Lower lobe of right lung (tissue), 2 donors: ENCODE results near the gene DUSP19. TPM values are rescaled to one million over a fixed set of nuclear protein-coding genes. Genes with fewer than 3 reads are reported as not detected.
A peak's percentile ranks its signal among the peaks of the same experiment; 100 is the strongest.

Experiments used
- ATAC-seq, 2 donors: fragments of 200-7000 bp; cut with Tn5 transposase; one replicate each; pipeline ENCODE4 v1.9.1; 2020 to 2022; ENCODE audit warnings: mild to moderate bottlenecking in 2 of 2, moderate library complexity in 2 of 2
- DNase-seq: peaks from one replicate; pipeline ENCODE4 v3.0.0-alpha.2; 2020
- H3K27ac ChIP-seq: fragments of 200-600 bp; one replicate; pipeline ENCODE4 v1.8.0; 2022
- H3K27me3 ChIP-seq: fragments of 200-600 bp; one replicate; pipeline ENCODE4 v1.8.0; 2022; ENCODE audit warnings: low read depth
- H3K36me3 ChIP-seq: fragments of 200-600 bp; one replicate; pipeline ENCODE4 v1.8.0; 2022; ENCODE audit warnings: mild to moderate bottlenecking
- H3K4me1 ChIP-seq: fragments of 200-600 bp; one replicate; pipeline ENCODE4 v1.8.0; 2022
- H3K4me3 ChIP-seq: fragments of 200-600 bp; one replicate; pipeline ENCODE4 v1.8.0; 2022; ENCODE audit warnings: mild to moderate bottlenecking
- H3K9me3 ChIP-seq: fragments of 200-600 bp; one replicate; pipeline ENCODE4 v1.8.0; 2022
- CTCF ChIP-seq: fragments of 200-600 bp; IDR thresholded peaks from one replicate; pipeline ENCODE4 v1.8.0; 2022; ENCODE audit warnings: antibody characterized with exemption, mild to moderate bottlenecking
- intact Hi-C: fragments of 100-400 bp; cut with DNase I; formaldehyde crosslinking; loops from one replicate; pipeline ENCODE4 v1.11.0; 2022
- total RNA-seq: library from RNA; stranded (reverse); fragmentation: NEBNext Ultra II Directional; extraction: Animal tissue kit (Norgen Biotek cat#: 25700); gene quantifications from one replicate; pipeline ENCODE4 v1.2.1, GENCODE V29; 2021
- donor health status: DM: no; HTN: yes; CAD: no; lungs with severe emphysema.

Gene DUSP19
- total RNA-seq, 1 donor from 2014 or later: 5.6 TPM

- ATAC-seq: no peak
- H3K36me3 ChIP-seq: no peaks in the 10 kb centered on the region
- no peak for DNase-seq
- no peak for TF ChIP-seq CTCF
- peak overlapping the region; percentile 13 for H3K27ac ChIP-seq
- peak overlapping the region; percentile 71 for H3K4me3 ChIP-seq
- H3K27me3 ChIP-seq: peaks cover 12% of the 10 kb centered on the region
- H3K4me1 ChIP-seq: peaks cover 56% of the 10 kb centered on the region
- H3K9me3 ChIP-seq: no peaks in the 10 kb centered on the region
- intact Hi-C loops: no loop called here
Observed at GRCh38 chr2:183035298-183035953, 43.1 kb upstream of the DUSP19 start.

GRCh38 chr2:183035954-183036669 is 42.4 kb upstream of the DUSP19 start:
- intact Hi-C loops: no loop called here
- Histone ChIP-seq H3K27me3 (peaks cover 12% of the 10 kb centered on the region), H3K36me3 (no peaks in the 10 kb centered on the region), H3K9me3 (no peaks in the 10 kb centered on the region), H3K4me1 (peaks cover 54% of the 10 kb centered on the region), H3K27ac (peak overlapping the region; percentile 13), H3K4me3 (peak overlapping the region; percentile 71)
- TF ChIP-seq CTCF: no peak
- DNase-seq (no peak), ATAC-seq (no peak)

- peak; percentile 22 to 72 for ATAC-seq
- no peak for TF ChIP-seq CTCF
- Histone ChIP-seq H3K27ac (peak overlapping the region; percentile 95), H3K9me3 (no peaks in the 10 kb centered on the region), H3K4me1 (peaks cover 46% of the 10 kb centered on the region), H3K4me3 (peak overlapping the region; percentile 71), H3K36me3 (no peaks in the 10 kb centered on the region), H3K27me3 (peaks cover 12% of the 10 kb centered on the region)
- intact Hi-C loops: no loop called here
- DNase-seq: no peak
Observed at GRCh38 chr2:183037074-183037552, 41.4 kb upstream of the DUSP19 start.

GRCh38 chr2:183037553-183038340 is 40.8 kb upstream of the DUSP19 start:
- peak overlapping the region; percentile 95 for H3K27ac ChIP-seq
- intact Hi-C loops: no loop called here
- no peaks in the 10 kb centered on the region for H3K36me3 ChIP-seq
- DNase-seq (peak; percentile 61), ATAC-seq (peak; percentile 75 to 77)
- H3K4me1 ChIP-seq: peaks cover 42% of the 10 kb centered on the region
- no peak for TF ChIP-seq CTCF
- peak overlapping the region; percentile 71 for H3K4me3 ChIP-seq
- H3K27me3 ChIP-seq: peaks cover 12% of the 10 kb centered on the region
- H3K9me3 ChIP-seq: no peaks in the 10 kb centered on the region
